NCI-H82 (cell line): ENCODE data around the gene SULF2.

Experiments
- DNase-seq: peaks from one replicate; lab custom pipeline; 2025; lab: John Stamatoyannopoulos, UW

SULF2 gene

GRCh38 chr20:47783828-47784598, 1.3 kb downstream of the SULF2 start:
- peak; percentile 53 for DNase-seq

- DNase-seq = no peak
Observed at GRCh38 chr20:47782920-47783552, 2.2 kb downstream of the SULF2 start.

- DNase-seq = no peak
Observed at GRCh38 chr20:47782076-47782475, 3.2 kb downstream of the SULF2 start.

GRCh38 chr20:47781632-47782031, 3.6 kb downstream of the SULF2 start:
- DNase-seq = no peak

- no peak for DNase-seq
Observed at GRCh38 chr20:47780720-47781389, 4.4 kb downstream of the SULF2 start.

- DNase-seq = no peak
Observed at GRCh38 chr20:47778398-47779354, 6.6 kb downstream of the SULF2 start.

GRCh38 chr20:47777220-47777619, 8.1 kb downstream of the SULF2 start:
- no peak for DNase-seq

GRCh38 chr20:47776639-47777038, 8.6 kb downstream of the SULF2 start:
- no peak for DNase-seq

- DNase-seq = no peak
Observed at GRCh38 chr20:47775841-47776240, 9.4 kb downstream of the SULF2 start.

GRCh38 chr20:47775039-47775438, 10.2 kb downstream of the SULF2 start:
- DNase-seq = no peak

- peak; percentile 96 for DNase-seq
Observed at GRCh38 chr20:47774131-47774777, 11.0 kb downstream of the SULF2 start.

- peak; percentile 48 for DNase-seq
Observed at GRCh38 chr20:47773371-47773786, 11.9 kb downstream of the SULF2 start.

- DNase-seq = no peak
Observed at GRCh38 chr20:47770935-47771334, 14.3 kb downstream of the SULF2 start.

GRCh38 chr20:47768016-47768824, 17.1 kb downstream of the SULF2 start:
- no peak for DNase-seq

GRCh38 chr20:47765691-47766594, 19.3 kb downstream of the SULF2 start:
- peak; percentile 36 for DNase-seq

GRCh38 chr20:47765271-47765670, 20.0 kb downstream of the SULF2 start:
- no peak for DNase-seq

- peak; percentile 42 for DNase-seq
Observed at GRCh38 chr20:47764154-47764733, 21.0 kb downstream of the SULF2 start.

- no peak for DNase-seq
Observed at GRCh38 chr20:47762699-47763268, 22.5 kb downstream of the SULF2 start.
